IMR-90 (cell line): Measurements from ENCODE around the gene CFHR1. TPM values are rescaled to one million over a fixed set of nuclear protein-coding genes. Genes with fewer than 3 reads are reported as not detected.

Experiments used
- ATAC-seq: fragments of 200-7000 bp; cut with Tn5 transposase; 2 replicates; pipeline ENCODE4 v1.9.1; 2020; ENCODE audit warnings: low read depth, mild to moderate bottlenecking, moderate library complexity
- BruUV-seq: library from RNA; stranded (reverse); fragments of 400-500 nt; replicated peaks from 2 replicates; lab custom pipeline; 2021; lab: Mats Ljungman, UMichigan
- CTCF ChIA-PET: fragments of 300-600 bp; formaldehyde crosslinking; extraction: SDS; loops from one replicate; lab custom pipeline; 2021; ENCODE audit warnings: antibody characterized with exemption; lab: Yijun Ruan, JAX
- POLR2A ChIA-PET: fragments of 300-600 bp; sonication (Branson Sonifier 250); formaldehyde crosslinking; loops from one replicate; lab custom pipeline; 2022; ENCODE audit warnings: antibody characterized with exemption; ENCODE audit not compliant: unreplicated experiment; lab: Charles Lee
- DNase-seq: peaks from one replicate; pipeline ENCODE4 v3.0.0; 2013
- H2AFZ ChIP-seq: replicated peaks from 2 replicates; pipeline ENCODE3; 2013; ENCODE audit warnings: low read length, mild to moderate bottlenecking; ENCODE audit not compliant: poor library complexity
- H2AK5ac ChIP-seq: 2 replicates; pipeline ENCODE4 v1.6.1; 2013; ENCODE audit warnings: low read depth, low read length, inconsistent platforms
- H2AK9ac ChIP-seq: replicated peaks from 2 replicates; pipeline ENCODE3; 2013; ENCODE audit warnings: mild to moderate bottlenecking, low read depth, low read length, moderate library complexity; ENCODE audit not compliant: poor library complexity
- H2BK120ac ChIP-seq: 2 replicates; pipeline ENCODE4 v1.6.1; 2013; ENCODE audit warnings: low read depth, low read length, inconsistent platforms
- H2BK15ac ChIP-seq: 3 replicates; pipeline ENCODE4 v1.6.1; 2013; ENCODE audit warnings: low read depth, low read length, inconsistent platforms
- H2BK20ac ChIP-seq: 2 replicates; pipeline ENCODE4 v1.6.1; 2013; ENCODE audit warnings: low read depth, mild to moderate bottlenecking, inconsistent platforms, low read length, moderate library complexity
- H2BK5ac ChIP-seq: 2 replicates; pipeline ENCODE4 v1.6.1; 2013; ENCODE audit warnings: mild to moderate bottlenecking, low read depth, low read length, inconsistent platforms; ENCODE audit not compliant: poor library complexity, severe bottlenecking
- H3K14ac ChIP-seq: replicated peaks from 2 replicates; pipeline ENCODE4 v1.6.1; 2013; ENCODE audit warnings: low read depth, low read length, inconsistent platforms
- H3K18ac ChIP-seq: 2 replicates; pipeline ENCODE4 v1.6.1; 2013; ENCODE audit warnings: low read depth, low read length, control low read depth
- H3K23ac ChIP-seq: 2 replicates; pipeline ENCODE4 v1.6.1; 2013; ENCODE audit warnings: low read depth, low read length, inconsistent platforms
- H3K27ac ChIP-seq: 2 replicates; pipeline ENCODE4 v1.5.1; 2013; ENCODE audit warnings: mild to moderate bottlenecking, control low read depth, low read length; ENCODE audit not compliant: insufficient read depth
- H3K27me3 ChIP-seq: 2 replicates; pipeline ENCODE4 v1.6.1; 2013; ENCODE audit warnings: low read length; ENCODE audit not compliant: control insufficient read depth, insufficient read depth
- H3K36me3 ChIP-seq: 2 replicates; pipeline ENCODE4 v1.6.1; 2013; ENCODE audit warnings: low read length, mixed read lengths; ENCODE audit not compliant: control insufficient read depth, insufficient read depth
- H3K4ac ChIP-seq: 2 replicates; pipeline ENCODE4 v1.6.1; 2013; ENCODE audit warnings: low read depth, low read length, inconsistent platforms
- H3K4me1 ChIP-seq: 2 replicates; pipeline ENCODE4 v1.6.1; 2013; ENCODE audit warnings: low read length, mixed read lengths; ENCODE audit not compliant: control insufficient read depth, insufficient read depth
- H3K4me2 ChIP-seq: 2 replicates; pipeline ENCODE4 v1.6.1; 2013; ENCODE audit warnings: low read depth, mild to moderate bottlenecking, control low read depth, low read length, moderate library complexity
- H3K4me3 ChIP-seq: 2 replicates; pipeline ENCODE4 v1.5.1; 2013; ENCODE audit warnings: low read depth, mild to moderate bottlenecking, control low read depth, low read length, moderate library complexity; ENCODE audit not compliant: insufficient read depth
- H3K56ac ChIP-seq: 2 replicates; pipeline ENCODE4 v1.6.1; 2013; ENCODE audit warnings: low read length, inconsistent platforms; ENCODE audit not compliant: insufficient read depth; ENCODE audit errors: extremely low read depth
- H3K79me1 ChIP-seq, 2 experiments: 2 replicates each; pipeline ENCODE4 v1.6.1; 2013; ENCODE audit warnings: low read length in 2 of 2, inconsistent platforms in 1 of 2, low read depth in 1 of 2
- H3K9ac ChIP-seq: 2 replicates; pipeline ENCODE4 v1.6.1; 2013; ENCODE audit warnings: low read depth, low read length, control low read depth
- H3K9me1 ChIP-seq: 2 replicates; pipeline ENCODE4 v1.6.1; 2013; ENCODE audit warnings: low read length, inconsistent platforms; ENCODE audit not compliant: insufficient read depth
- H3K9me3 ChIP-seq: 2 replicates; pipeline ENCODE4 v1.6.1; 2013; ENCODE audit warnings: low read length; ENCODE audit not compliant: control insufficient read depth, insufficient read depth
- H4K20me1 ChIP-seq: 2 replicates; pipeline ENCODE4 v1.6.1; 2013; ENCODE audit warnings: low read length, inconsistent platforms; ENCODE audit not compliant: insufficient read depth
- H4K5ac ChIP-seq: 2 replicates; pipeline ENCODE4 v1.6.1; 2013; ENCODE audit warnings: mild to moderate bottlenecking, low read depth, low read length, control low read depth
- H4K8ac ChIP-seq, 2 experiments: 2 replicates each; pipeline ENCODE4 v1.6.1; 2013; ENCODE audit warnings: low read depth in 2 of 2, low read length in 2 of 2, control low read depth in 1 of 2, inconsistent platforms in 1 of 2
- H4K91ac ChIP-seq: 2 replicates; pipeline ENCODE4 v1.6.1; 2013; ENCODE audit warnings: low read depth, low read length, inconsistent platforms; ENCODE audit not compliant: insufficient read depth
- BHLHE40 ChIP-seq: fragments of 150-350 bp; IDR thresholded peaks from 2 replicates; pipeline ENCODE4 v1.6.1; 2016; ENCODE audit warnings: mild to moderate bottlenecking, low read depth, low read length
- CEBPB ChIP-seq: IDR thresholded peaks from 2 replicates; pipeline ENCODE4 v1.6.1; 2012; ENCODE audit warnings: low read depth, low read length, improper control_type of control experiment
- CHD1 ChIP-seq: IDR thresholded peaks from 2 replicates; pipeline ENCODE4 v1.6.1; 2012; ENCODE audit warnings: low read depth, low read length, improper control_type of control experiment
- FOS ChIP-seq: fragments of 150-350 bp; IDR thresholded peaks from 2 replicates; pipeline ENCODE4 v1.6.1; 2016; ENCODE audit warnings: low read depth, low read length
- MAFK ChIP-seq: IDR thresholded peaks from 2 replicates; pipeline ENCODE4 v1.6.1; 2012; ENCODE audit warnings: low read depth, low read length, improper control_type of control experiment
- MAZ ChIP-seq: IDR thresholded peaks from 2 replicates; pipeline ENCODE4 v1.6.1; 2012; ENCODE audit warnings: low read depth, mild to moderate bottlenecking, low read length, improper control_type of control experiment, moderate library complexity, borderline replicate concordance
- MXI1 ChIP-seq: IDR thresholded peaks from 2 replicates; pipeline ENCODE4 v1.6.1; 2012; ENCODE audit warnings: low read depth, mild to moderate bottlenecking, low read length, moderate library complexity, borderline replicate concordance
- NFE2L2 ChIP-seq: fragments of 150-350 bp; IDR thresholded peaks from 2 replicates; pipeline ENCODE4 v1.6.1; 2016; ENCODE audit warnings: low read depth, mild to moderate bottlenecking, low read length
- POLR2A ChIP-seq: IDR thresholded peaks from 2 replicates; pipeline ENCODE4 v1.6.1; 2012; ENCODE audit warnings: mild to moderate bottlenecking, low read depth, low read length
- RAD21 ChIP-seq: IDR thresholded peaks from 2 replicates; pipeline ENCODE4 v1.6.1; 2012; ENCODE audit warnings: low read length, improper control_type of control experiment
- RCOR1 ChIP-seq: IDR thresholded peaks from 2 replicates; pipeline ENCODE4 v1.6.1; 2012; ENCODE audit warnings: mild to moderate bottlenecking, low read length, improper control_type of control experiment; ENCODE audit not compliant: insufficient replicate concordance
- RFX5 ChIP-seq: IDR thresholded peaks from 2 replicates; pipeline ENCODE4 v1.8.0; 2012; ENCODE audit warnings: low read depth, mild to moderate bottlenecking, low read length, moderate library complexity
- SMC3 ChIP-seq: fragments of 150-350 bp; IDR thresholded peaks from 2 replicates; pipeline ENCODE4 v1.6.1; 2016; ENCODE audit warnings: low read depth, mild to moderate bottlenecking, antibody characterized with exemption, low read length, moderate library complexity
- WGBS, 2 experiments: methylation state at CpG; one replicate each; pipeline versions ENCODE4 v1.1.5 to v1.1.7; 2013; ENCODE audit warnings: missing lambda C conversion rate in 2 of 2; ENCODE audit not compliant: insufficient read length in 1 of 2; ENCODE audit errors: extremely low coverage in 2 of 2; 5-methylcytosine and 5-hydroxymethylcytosine counted together
- dilution Hi-C: fragments of 300-500 bp; cut with HindIII; formaldehyde crosslinking; loops from one replicate; pipeline ENCODE4 v1.14.3; 2018; ENCODE audit warnings: low sequenced_read_pairs; ENCODE audit not compliant: unreplicated experiment
- in situ Hi-C: fragments of 300-500 bp; cut with MboI; formaldehyde crosslinking; loops from 3 replicates; pipeline ENCODE4 v1.14.3; 2019; ENCODE audit warnings: low sequenced_read_pairs, inconsistent platforms, mixed read lengths
- intact Hi-C: fragments of 100-400 bp; cut with micrococcal nuclease; formaldehyde crosslinking; loops from 2 replicates; pipeline ENCODE4 v1.10.0; 2022
- polyA plus RNA-seq, 3 experiments: library from polyadenylated mRNA; depleted of rRNA; stranded (reverse); fragments of >200 nt; gene quantifications; 2 replicates each; pipeline ENCODE4 v1.2.3, GENCODE V29; 2012; ENCODE audit warnings: low replicate concordance in 1 of 3
- total RNA-seq: library from RNA; depleted of rRNA; stranded (reverse); fragments of >200 nt; gene quantifications from 2 replicates; pipeline ENCODE4 v1.2.3, GENCODE V29; 2012
- TF ChIP-seq, protein P1 (sequence below): fragments of 150-350 bp; IDR thresholded peaks from 2 replicates; pipeline ENCODE4 v1.6.1; 2017; ENCODE audit warnings: mild to moderate bottlenecking, antibody characterized with exemption, low read length, low read depth
- TF ChIP-seq, protein P2 (sequence below): fragments of 150-350 bp; IDR thresholded peaks from 2 replicates; pipeline ENCODE4 v1.6.1; 2016; ENCODE audit warnings: low read depth, mild to moderate bottlenecking, low read length, moderate library complexity, borderline replicate concordance
- TF ChIP-seq, protein P3 (sequence below): conservative IDR thresholded peaks from 2 replicates; pipeline ENCODE4 v1.5.1; 2012; ENCODE audit warnings: mild to moderate bottlenecking, low read depth, low read length, improper control_type of control experiment

Gene CFHR1
- total and polyA plus RNA-seq, 2 of the 4 experiments (the other 2 are of a cell fraction), result not detected

DNA sequence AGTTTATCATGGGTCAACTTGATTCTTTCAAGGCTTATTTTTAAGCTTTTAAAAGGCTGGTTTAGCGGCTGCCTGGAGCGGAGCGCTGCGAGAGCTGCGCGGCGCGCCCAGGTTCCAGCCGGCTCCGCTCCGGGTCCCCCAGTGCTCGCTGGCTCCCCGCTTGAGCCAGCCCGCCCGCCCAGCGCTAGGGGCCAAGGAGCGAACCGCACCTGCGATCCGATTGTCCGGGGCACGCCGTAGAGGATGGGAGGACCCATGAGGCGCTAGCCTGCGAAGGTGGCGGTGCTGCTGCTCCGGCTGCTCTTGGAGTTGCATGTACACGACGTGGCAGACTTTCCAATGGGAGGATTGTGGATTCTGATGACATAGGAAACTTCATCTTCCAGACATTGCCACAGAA lies 58.4 kb downstream of the CFHR1 start:
- in situ Hi-C loops, result no loop called here
- no peak overlapping the region for H2BK15ac ChIP-seq
- H4K20me1 ChIP-seq, result no peaks in the 10 kb centered on the region
- H4K91ac ChIP-seq, result no peak overlapping the region
- no peak overlapping the region for H3K23ac ChIP-seq
- H3K14ac ChIP-seq, result no peak overlapping the region
- no peaks in the 10 kb centered on the region for H3K9me3 ChIP-seq
- H3K36me3 ChIP-seq, result no peaks in the 10 kb centered on the region
- H3K79me1 ChIP-seq, result no peaks in the 10 kb centered on the region
- 20% methylated on average over 4 of the region's 29 CpGs; no CpG with 5 or more reads in 1 of the 2 experiments for WGBS, 2 experiments
- no peaks in the 10 kb centered on the region for H3K9me1 ChIP-seq
- TF ChIP-seq SMC3, result no peak
- TF ChIP-seq, protein P1, sequence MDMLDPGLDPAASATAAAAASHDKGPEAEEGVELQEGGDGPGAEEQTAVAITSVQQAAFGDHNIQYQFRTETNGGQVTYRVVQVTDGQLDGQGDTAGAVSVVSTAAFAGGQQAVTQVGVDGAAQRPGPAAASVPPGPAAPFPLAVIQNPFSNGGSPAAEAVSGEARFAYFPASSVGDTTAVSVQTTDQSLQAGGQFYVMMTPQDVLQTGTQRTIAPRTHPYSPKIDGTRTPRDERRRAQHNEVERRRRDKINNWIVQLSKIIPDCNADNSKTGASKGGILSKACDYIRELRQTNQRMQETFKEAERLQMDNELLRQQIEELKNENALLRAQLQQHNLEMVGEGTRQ, result no peak
- TF ChIP-seq RCOR1, result no peak
- no peak for TF ChIP-seq NFE2L2
- TF ChIP-seq CEBPB, result no peak
- no peak for TF ChIP-seq FOS
- TF ChIP-seq, protein P2, sequence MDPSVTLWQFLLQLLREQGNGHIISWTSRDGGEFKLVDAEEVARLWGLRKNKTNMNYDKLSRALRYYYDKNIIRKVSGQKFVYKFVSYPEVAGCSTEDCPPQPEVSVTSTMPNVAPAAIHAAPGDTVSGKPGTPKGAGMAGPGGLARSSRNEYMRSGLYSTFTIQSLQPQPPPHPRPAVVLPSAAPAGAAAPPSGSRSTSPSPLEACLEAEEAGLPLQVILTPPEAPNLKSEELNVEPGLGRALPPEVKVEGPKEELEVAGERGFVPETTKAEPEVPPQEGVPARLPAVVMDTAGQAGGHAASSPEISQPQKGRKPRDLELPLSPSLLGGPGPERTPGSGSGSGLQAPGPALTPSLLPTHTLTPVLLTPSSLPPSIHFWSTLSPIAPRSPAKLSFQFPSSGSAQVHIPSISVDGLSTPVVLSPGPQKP, result no peak
- TF ChIP-seq, protein P3, sequence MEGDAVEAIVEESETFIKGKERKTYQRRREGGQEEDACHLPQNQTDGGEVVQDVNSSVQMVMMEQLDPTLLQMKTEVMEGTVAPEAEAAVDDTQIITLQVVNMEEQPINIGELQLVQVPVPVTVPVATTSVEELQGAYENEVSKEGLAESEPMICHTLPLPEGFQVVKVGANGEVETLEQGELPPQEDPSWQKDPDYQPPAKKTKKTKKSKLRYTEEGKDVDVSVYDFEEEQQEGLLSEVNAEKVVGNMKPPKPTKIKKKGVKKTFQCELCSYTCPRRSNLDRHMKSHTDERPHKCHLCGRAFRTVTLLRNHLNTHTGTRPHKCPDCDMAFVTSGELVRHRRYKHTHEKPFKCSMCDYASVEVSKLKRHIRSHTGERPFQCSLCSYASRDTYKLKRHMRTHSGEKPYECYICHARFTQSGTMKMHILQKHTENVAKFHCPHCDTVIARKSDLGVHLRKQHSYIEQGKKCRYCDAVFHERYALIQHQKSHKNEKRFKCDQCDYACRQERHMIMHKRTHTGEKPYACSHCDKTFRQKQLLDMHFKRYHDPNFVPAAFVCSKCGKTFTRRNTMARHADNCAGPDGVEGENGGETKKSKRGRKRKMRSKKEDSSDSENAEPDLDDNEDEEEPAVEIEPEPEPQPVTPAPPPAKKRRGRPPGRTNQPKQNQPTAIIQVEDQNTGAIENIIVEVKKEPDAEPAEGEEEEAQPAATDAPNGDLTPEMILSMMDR, result no peak
- no peak for TF ChIP-seq MXI1
- TF ChIP-seq RFX5, result no peak
- no peak for TF ChIP-seq CHD1
- TF ChIP-seq MAZ, result no peak
- TF ChIP-seq POLR2A, result no peak
- TF ChIP-seq MAFK, result no peak
- no peak for TF ChIP-seq BHLHE40
- TF ChIP-seq RAD21, result no peak
- H3K4ac ChIP-seq, result no peak overlapping the region
- CTCF ChIA-PET, result no interaction called here
- no peak overlapping the region for H4K8ac ChIP-seq
- no peak overlapping the region for H3K18ac ChIP-seq
- H3K27me3 ChIP-seq, result no peaks in the 10 kb centered on the region
- peak overlapping the region; percentile 8; the same call in 1 of the 2 replicates for H3K4me2 ChIP-seq
- POLR2A ChIA-PET, result no interaction called here
- no peak overlapping the region for H3K27ac ChIP-seq
- no peak overlapping the region for H3K9ac ChIP-seq
- H2BK20ac ChIP-seq, result no peak overlapping the region
- intact Hi-C loops, result no loop called here
- no peak overlapping the region for H4K5ac ChIP-seq
- H2AK5ac ChIP-seq, result no peak overlapping the region
- ATAC-seq (peak; percentile 59), DNase-seq (peak; percentile 12)
- H2BK5ac ChIP-seq, result no peak overlapping the region
- H2AFZ ChIP-seq, result peak overlapping the region; percentile 78
- H3K56ac ChIP-seq, result no peak overlapping the region
- H3K4me1 ChIP-seq, result no peaks in the 10 kb centered on the region
- H2AK9ac ChIP-seq, result no peak overlapping the region
- H2BK120ac ChIP-seq, result no peak overlapping the region
- BruUV-seq, result no TSS peak
- peak overlapping the region; percentile 19 for H3K4me3 ChIP-seq
- dilution Hi-C loops, result no loop called here
